SK-N-SH (cell line): ENCODE results near the gene CEBPB.

ENCODE experiments used
- CHD2 ChIP-seq: fragments of 150-350 bp; IDR thresholded peaks from 2 replicates; pipeline ENCODE4 v1.6.1; 2018; ENCODE audit warnings: low read length; ENCODE audit not compliant: partially characterized antibody
- CTCF ChIP-seq: fragments of 200-600 bp; sonication (generic); IDR thresholded peaks from 2 replicates; pipeline ENCODE4 v1.6.1; 2017; ENCODE audit warnings: antibody characterized with exemption, mild to moderate bottlenecking, moderate library complexity
- EP300 ChIP-seq, 2 experiments: IDR thresholded peaks; 2 replicates each; pipeline versions ENCODE4 v1.4.0 to v1.6.1; 2012; ENCODE audit warnings: borderline replicate concordance in 1 of 2, low read depth in 1 of 2, low read length in 1 of 2
- EZH2phosphoT487 ChIP-seq: fragments of 200-600 bp; sonication (generic); IDR thresholded peaks from 2 replicates; pipeline ENCODE4 v1.6.1; 2017; ENCODE audit warnings: low read depth, mixed run types, mild to moderate bottlenecking, antibody characterized with exemption, moderate library complexity, borderline replicate concordance
- MAX ChIP-seq: IDR thresholded peaks from 2 replicates; pipeline ENCODE4 v1.4.0; 2012; ENCODE audit warnings: low read depth
- NRF1 ChIP-seq: IDR thresholded peaks from 2 replicates; pipeline ENCODE4 v1.6.1; 2012; ENCODE audit warnings: low read depth, mild to moderate bottlenecking, low read length
- POLR2AphosphoS5 ChIP-seq: IDR thresholded peaks from 2 replicates; pipeline ENCODE4 v1.6.1; 2012; ENCODE audit warnings: low read depth, low read length
- RAD21 ChIP-seq: IDR thresholded peaks from 2 replicates; pipeline ENCODE4 v1.6.1; 2012; ENCODE audit warnings: mild to moderate bottlenecking, low read length
- SIN3A ChIP-seq: IDR thresholded peaks from 2 replicates; pipeline ENCODE4 v1.6.1; 2012; ENCODE audit warnings: low read depth, mild to moderate bottlenecking, low read length, moderate library complexity, borderline replicate concordance
- USF2 ChIP-seq: fragments of 150-350 bp; IDR thresholded peaks from 2 replicates; pipeline ENCODE4 v1.6.1; 2017; ENCODE audit warnings: antibody characterized with exemption, low read length, low read depth, borderline replicate concordance

GRCh38 chr20:50144362-50144761, 46.3 kb upstream of the CEBPB start:
- no peak for TF ChIP-seq CTCF
- TF ChIP-seq RAD21, result no peak
- no peak for TF ChIP-seq EP300 (IDR thresholded peaks at IDR 0.05; ENCODE audit: borderline replicate concordance in 1 of 2, low read depth in 1 of 2, low read length in 1 of 2)
- no peak for TF ChIP-seq POLR2AphosphoS5
- TF ChIP-seq USF2, result no peak
- no peak for TF ChIP-seq MAX
- TF ChIP-seq NRF1, result no peak
- no peak for TF ChIP-seq EZH2phosphoT487
- TF ChIP-seq SIN3A, result no peak
- no peak for TF ChIP-seq CHD2
